HG03521 (cell line): Measurements from ENCODE around the gene OTOA.
A peak's percentile ranks its signal among the peaks of the same experiment; 100 is the strongest.
"Not testable (repeated sequence)": the region's sequence is repeated elsewhere in the genome, so short reads cannot be mapped to it uniquely, and the experiment has no call there.

ENCODE experiments used
- ATAC-seq: cut with Tn5 transposase; IDR thresholded peaks from one replicate; pipeline ENCODE4 v1.9.1; 2021; ENCODE audit warnings: mild to moderate bottlenecking, moderate library complexity; ENCODE audit not compliant: unreplicated experiment

Gene OTOA

GRCh38 chr16:21717608-21718007, 53.8 kb downstream of the OTOA start:
- no peak for ATAC-seq

DNA sequence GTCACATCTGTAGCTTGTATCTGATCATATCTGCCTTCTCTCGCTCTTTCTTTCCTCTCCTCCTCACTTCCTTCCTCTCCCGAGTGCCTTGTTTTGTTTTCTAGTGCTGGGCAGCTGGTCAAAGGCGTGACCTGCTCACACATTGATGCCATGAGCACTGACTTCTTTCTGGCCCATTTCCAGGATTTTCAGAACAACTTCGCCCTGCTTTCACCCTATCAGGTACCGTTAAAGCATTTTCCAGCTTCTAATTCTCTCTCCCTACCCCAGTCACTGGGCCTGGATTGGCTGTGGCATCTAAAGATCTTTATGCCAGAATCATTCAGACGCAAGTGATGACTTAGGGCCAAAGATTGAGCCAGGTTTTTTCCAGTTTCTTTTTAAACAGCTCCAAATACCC, 55.5 kb downstream of the OTOA start:
- no peak for ATAC-seq

DNA sequence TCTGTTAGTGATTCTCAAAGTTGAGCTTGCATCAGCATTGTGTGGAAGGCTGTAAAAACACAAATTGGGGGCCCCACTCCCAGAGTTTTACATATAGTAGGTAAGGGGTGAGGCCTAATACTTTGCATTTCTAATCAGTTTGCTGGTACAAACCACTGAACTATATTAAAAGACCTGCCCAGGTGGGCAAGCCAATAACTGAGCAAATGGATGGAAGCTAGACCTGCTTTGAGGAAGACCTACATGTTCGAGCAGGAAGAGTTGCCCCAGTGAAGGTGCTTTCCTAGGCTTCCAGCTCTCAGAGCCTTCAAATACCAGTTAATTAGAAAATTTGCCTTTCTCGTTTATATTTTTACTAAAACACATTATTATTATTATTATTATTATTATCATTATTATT, 56.8 kb downstream of the OTOA start:
- no peak for ATAC-seq

GRCh38 chr16:21722771-21723455, 59.1 kb downstream of the OTOA start:
- ATAC-seq, result no peak

DNA sequence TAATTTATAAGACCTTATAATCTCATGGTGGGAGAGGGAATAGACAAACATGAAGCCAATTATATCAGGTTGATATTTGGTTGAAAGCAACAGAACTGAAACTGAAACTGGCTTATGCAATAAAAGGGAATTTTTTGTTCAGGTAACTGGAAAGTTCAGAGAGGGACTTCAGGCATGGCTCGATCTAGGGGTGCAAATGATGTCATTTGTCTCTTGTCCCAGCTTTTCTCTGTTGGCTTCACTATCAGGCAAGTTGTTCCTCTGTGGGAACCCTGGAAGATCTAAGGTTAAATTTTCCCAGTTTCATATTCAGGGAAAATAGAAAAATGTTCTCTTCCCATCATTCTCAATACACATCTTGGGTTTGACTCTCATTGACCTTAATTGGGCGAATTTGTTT, 59.8 kb downstream of the OTOA start:
- no peak for ATAC-seq

- ATAC-seq, result no peak
Observed at GRCh38 chr16:21727344-21727743, 63.6 kb downstream of the OTOA start.

GRCh38 chr16:21731233-21731632, 67.5 kb downstream of the OTOA start:
- not testable (repeated sequence) for ATAC-seq

GRCh38 chr16:21740637-21741036, 76.9 kb downstream of the OTOA start:
- not testable (repeated sequence) for ATAC-seq

- not testable (repeated sequence) for ATAC-seq
Observed at GRCh38 chr16:21756192-21757079, 92.7 kb downstream of the OTOA start.

DNA sequence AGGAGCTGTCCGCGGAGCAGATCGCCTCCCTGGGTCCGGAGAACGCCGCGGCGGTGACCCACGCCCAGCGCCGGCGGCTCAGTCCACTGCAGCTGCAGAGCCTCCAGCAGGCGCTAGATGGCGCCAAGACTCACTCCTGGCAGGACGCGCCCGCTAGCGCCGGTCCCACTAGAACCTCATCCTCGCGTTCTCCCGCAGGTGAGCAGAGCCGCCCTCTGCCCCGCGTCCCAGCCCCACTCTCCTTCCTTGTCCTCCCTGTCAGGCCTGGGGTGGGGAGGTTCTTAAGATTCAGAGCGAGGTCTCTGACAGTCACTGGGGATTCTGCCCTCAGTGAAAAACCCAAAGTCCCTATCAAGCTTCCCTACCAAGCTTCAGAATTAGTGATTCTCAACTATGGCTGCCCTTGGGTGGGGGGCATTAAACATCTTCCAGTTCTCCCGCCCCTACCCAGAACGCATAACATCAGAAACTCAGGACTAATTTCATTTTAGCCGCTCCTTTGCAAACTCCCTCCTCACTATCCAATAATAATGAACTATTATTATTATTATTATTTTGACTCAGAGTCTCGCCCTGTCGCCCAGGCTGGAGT, 93.4 kb downstream of the OTOA start:
- peak; percentile 78 for ATAC-seq

- ATAC-seq, result not testable (repeated sequence)
Observed at GRCh38 chr16:21768280-21768679, 104.5 kb downstream of the OTOA start.

GRCh38 chr16:21768810-21769209, 105.0 kb downstream of the OTOA start:
- ATAC-seq, result not testable (repeated sequence)

GRCh38 chr16:21769284-21769683, 105.5 kb downstream of the OTOA start:
- not testable (repeated sequence) for ATAC-seq

GRCh38 chr16:21770584-21770983, 106.8 kb downstream of the OTOA start:
- not testable (repeated sequence) for ATAC-seq

DNA sequence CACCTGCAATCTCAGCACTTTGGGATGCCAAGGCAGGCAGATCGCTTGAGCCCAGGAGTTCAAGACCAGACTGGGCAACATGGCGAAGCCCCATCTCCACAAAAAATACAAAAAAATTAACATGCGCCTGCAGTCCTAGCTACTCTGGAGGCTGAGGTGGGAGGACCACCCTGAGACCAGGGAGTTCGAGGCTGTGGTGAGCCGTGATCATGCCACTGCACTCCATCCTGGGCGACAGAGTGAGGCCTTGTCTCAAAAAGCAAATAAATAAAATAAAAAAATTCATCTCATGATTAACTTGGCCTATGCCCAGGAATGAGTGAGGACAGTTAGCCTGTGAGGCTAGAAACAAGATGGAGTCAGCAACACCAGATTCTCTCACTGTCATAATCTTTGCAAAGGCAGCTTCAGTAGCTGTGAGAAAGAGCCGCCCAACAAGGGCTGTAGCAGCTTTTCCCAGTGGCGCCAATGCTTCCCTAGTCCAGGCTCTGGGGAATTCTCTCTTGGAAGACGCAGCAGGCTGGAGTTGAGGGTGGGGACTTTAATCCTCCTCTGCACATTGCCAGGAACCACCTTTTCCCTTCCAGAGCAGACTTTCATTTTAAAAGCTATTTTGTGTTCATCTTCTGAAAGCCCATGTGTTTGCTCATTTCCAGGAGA, 108.9 kb downstream of the OTOA start:
- not testable (repeated sequence) for ATAC-seq

DNA sequence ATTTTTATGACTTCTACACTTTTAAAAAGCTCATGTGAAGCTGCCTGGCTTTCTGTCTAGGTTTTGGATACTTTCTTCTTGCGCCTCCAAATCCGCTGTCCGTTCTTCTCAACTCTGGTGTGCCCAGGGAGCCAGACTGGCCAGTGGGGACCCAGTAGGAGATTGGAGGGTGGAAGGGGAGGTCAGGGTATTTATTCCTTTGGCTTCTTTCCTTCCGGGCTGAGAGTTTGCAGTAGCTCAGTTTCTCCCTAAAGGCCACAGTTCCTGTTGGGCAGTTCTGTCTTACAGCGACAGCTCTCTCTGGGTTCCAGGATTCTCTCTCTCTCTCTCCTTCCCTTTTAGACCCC, 109.4 kb downstream of the OTOA start:
- not testable (repeated sequence) for ATAC-seq

GRCh38 chr16:21780525-21780924, 116.8 kb downstream of the OTOA start:
- ATAC-seq, result not testable (repeated sequence)

DNA sequence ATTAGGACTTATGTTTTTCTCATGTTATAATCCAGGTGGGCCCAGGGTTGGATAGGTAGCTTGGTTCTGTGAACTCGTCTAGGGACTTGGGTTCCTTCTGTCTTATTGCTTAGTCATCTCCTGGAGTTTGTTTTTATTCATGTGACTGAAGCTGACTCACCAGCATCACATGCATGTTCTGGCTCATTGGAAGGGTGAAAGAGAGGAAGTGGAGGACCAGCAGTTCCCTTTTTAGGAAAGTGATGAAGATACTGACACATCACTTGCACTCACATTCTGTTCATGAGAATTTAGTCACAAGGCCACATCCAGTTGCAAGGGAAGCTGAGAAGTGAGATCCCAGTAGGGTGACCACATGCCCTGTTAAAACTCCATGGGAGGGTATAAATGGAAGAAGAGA, 126.7 kb downstream of the OTOA start:
- ATAC-seq, result not testable (repeated sequence)

DNA sequence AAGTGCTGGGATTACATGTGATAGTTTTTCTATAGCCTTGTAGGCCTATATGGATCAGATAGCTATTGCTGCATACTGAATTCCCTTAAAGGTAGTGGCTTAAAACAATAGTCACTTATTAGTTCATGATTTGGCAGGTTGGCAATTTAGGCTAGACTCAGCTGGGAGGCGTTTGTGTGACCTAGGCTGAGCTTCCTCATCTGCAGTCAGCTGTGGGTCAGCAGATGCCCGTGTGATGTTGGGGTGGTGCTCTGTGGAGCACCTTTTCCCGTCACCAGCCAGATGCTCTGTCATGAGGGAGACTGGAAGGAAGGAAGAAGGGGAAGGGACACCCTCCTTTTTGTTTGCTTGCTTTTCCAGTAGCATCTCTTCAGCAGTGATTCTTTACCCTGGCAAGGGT, 129.5 kb downstream of the OTOA start:
- not testable (repeated sequence) for ATAC-seq

GRCh38 chr16:21798601-21799000, 134.8 kb downstream of the OTOA start:
- not testable (repeated sequence) for ATAC-seq
